HepG2 (cell line): Measurements from ENCODE around the gene IL17C. TPM values are rescaled to one million over a fixed set of nuclear protein-coding genes. Genes with fewer than 3 reads are reported as not detected.

ENCODE experiments used
- ATF3 ChIP-seq: sonication (generic); formaldehyde crosslinking; IDR thresholded peaks from 2 replicates; pipeline ENCODE4 v1.4.0; 2020; ENCODE audit warnings: missing genetic modification reagents
- JUN ChIP-seq: sonication (generic); formaldehyde crosslinking; IDR thresholded peaks from 2 replicates; pipeline ENCODE4 v1.4.0; 2020; ENCODE audit warnings: mild to moderate bottlenecking, missing genetic modification reagents
- KLF16 ChIP-seq, 2 experiments: sonication (generic) in 1 of 2; formaldehyde crosslinking in 1 of 2; IDR thresholded peaks; 2 replicates each; pipeline versions ENCODE4 v1.6.1 to v1.8.0; 2016 to 2023; ENCODE audit warnings: missing genetic modification reagents in 2 of 2, missing compliant biosample characterization in 1 of 2
- NFKBIZ ChIP-seq: IDR thresholded peaks from 2 replicates; pipeline ENCODE4 v1.6.1; 2018; ENCODE audit warnings: missing genetic modification reagents, missing compliant biosample characterization
- NFYB ChIP-seq: sonication (generic); formaldehyde crosslinking; IDR thresholded peaks from 2 replicates; pipeline ENCODE4 v1.4.0; 2020; ENCODE audit warnings: missing genetic modification reagents
- PTBP1 ChIP-seq: fragments of 200-400 bp; formaldehyde crosslinking; IDR thresholded peaks from 2 replicates; pipeline ENCODE4 v1.6.1; 2018; ENCODE audit warnings: low read length, low read depth; ENCODE audit not compliant: poor library complexity, severe bottlenecking
- RORA ChIP-seq: sonication (generic); formaldehyde crosslinking; IDR thresholded peaks from 2 replicates; pipeline ENCODE4 v1.5.0; 2020; ENCODE audit warnings: mild to moderate bottlenecking, missing genetic modification reagents, moderate library complexity
- TRAFD1 ChIP-seq: sonication (generic); formaldehyde crosslinking; IDR thresholded peaks from 2 replicates; pipeline ENCODE4 v1.5.1; 2020; ENCODE audit warnings: missing genetic modification reagents, mild to moderate bottlenecking, borderline replicate concordance
- ZFP91 ChIP-seq: sonication (generic); formaldehyde crosslinking; IDR thresholded peaks from 2 replicates; pipeline ENCODE4 v1.9.0; 2022; ENCODE audit warnings: missing genetic modification reagents, mild to moderate bottlenecking, borderline replicate concordance
- ZMYM3 ChIP-seq: sonication (generic); formaldehyde crosslinking; IDR thresholded peaks from 2 replicates; pipeline ENCODE4 v1.5.1; 2020; ENCODE audit warnings: mild to moderate bottlenecking, missing genetic modification reagents
- ZNF230 ChIP-seq: sonication (generic); formaldehyde crosslinking; IDR thresholded peaks from 2 replicates; pipeline ENCODE4 v1.4.0; 2020; ENCODE audit warnings: mild to moderate bottlenecking, missing genetic modification reagents
- ZNF501 ChIP-seq: sonication (generic); formaldehyde crosslinking; IDR thresholded peaks from 2 replicates; pipeline ENCODE4 v1.5.1; 2020; ENCODE audit warnings: mild to moderate bottlenecking, moderate library complexity, missing genetic modification reagents
- ZNF639 ChIP-seq: conservative IDR thresholded peaks from 2 replicates; pipeline ENCODE4 v1.6.1; 2018; ENCODE audit warnings: missing genetic modification reagents
- ZNF740 ChIP-seq: sonication (generic); formaldehyde crosslinking; IDR thresholded peaks from 2 replicates; pipeline ENCODE4 v1.4.0; 2020; ENCODE audit warnings: missing genetic modification reagents
- ZNF816 ChIP-seq: sonication (generic); formaldehyde crosslinking; IDR thresholded peaks from 2 replicates; pipeline ENCODE4 v1.8.0; 2022; ENCODE audit warnings: missing genetic modification reagents, mild to moderate bottlenecking, borderline replicate concordance
- polyA plus RNA-seq, 8 experiments: library from polyadenylated mRNA; depleted of rRNA in 3 of 8; stranded (reverse) in 7 of 8; unstranded in 1 of 8; fragments of >200 nt; fragmentation: Illumina TruSeq in 4 of 8; extraction: Trizol in 4 of 8; gene quantifications; 2 replicates each; pipeline versions ENCODE4 v1.2.1 to v1.2.3, GENCODE V29; 2011 to 2016; ENCODE audit warnings: low read depth in 4 of 8, missing spikeins in 1 of 8, mixed read lengths in 1 of 8; ENCODE audit not compliant: insufficient read depth in 1 of 8
- total RNA-seq, 5 experiments: library from RNA; depleted of rRNA; stranded (reverse); fragments of >200 nt; fragmentation: Illumina TruSeq; extraction: Trizol; gene quantifications; 2 replicates each; pipeline ENCODE4 v1.2.3, GENCODE V29; 2016; ENCODE audit warnings: low read depth in 1 of 5

IL17C gene
- total and polyA plus RNA-seq, 2 of the 13 experiments (the other 11 are each of a cell fraction or from before 2014, with no cell fraction given): not detected

GRCh38 chr16:88686439-88687253 is 48.3 kb downstream of the IL17C start, which contains the start of gene SNAI3 (continued):
- no peak for TF ChIP-seq ZNF639
- peak in 1 of 2 experiments; percentile 68; a peak in 2 of 4 replicates for TF ChIP-seq KLF16 (CRISPR knock-in tag; IDR thresholded peaks at IDR 0.05)
- TF ChIP-seq ZNF501: peak; percentile 10; the same call in 1 of the 2 replicates
- peak; percentile 71 for TF ChIP-seq ZNF230 (CRISPR knock-in tag)
- no peak for TF ChIP-seq RORA (CRISPR knock-in tag)
- TF ChIP-seq ZMYM3 (CRISPR knock-in tag): no peak
- TF ChIP-seq ATF3 (CRISPR knock-in tag): no peak
- peak; percentile 77 for TF ChIP-seq NFYB (CRISPR knock-in tag)
- peak; percentile 61; the same call in 1 of the 2 replicates for TF ChIP-seq ZFP91
- peak; percentile 61; the same call in 1 of the 2 replicates for TF ChIP-seq JUN (CRISPR knock-in tag)
- TF ChIP-seq ZNF816 (CRISPR knock-in tag): peak; percentile 4; the same call in 1 of the 2 replicates
- 0 out of 2 replicates have a peak, but pooled peaks have one; percentile 30 for TF ChIP-seq NFKBIZ (CRISPR knock-in tag)
- TF ChIP-seq TRAFD1 (CRISPR knock-in tag): no peak
- peak; percentile 55; the same call in 1 of the 2 replicates for TF ChIP-seq ZNF740 (CRISPR knock-in tag)
- no peak for TF ChIP-seq PTBP1
